Common myeloid progenitor, CD34-positive (primary cell): ENCODE measurements around the gene SYNPO2.
"Not testable (repeated sequence)": the region's sequence is repeated elsewhere in the genome, so short reads cannot be mapped to it uniquely, and the experiment has no call there.

Source experiments
- CTCF ChIA-PET: fragments of 350-600 bp; sonication (Branson Sonifier 250); formaldehyde crosslinking; loops from one replicate; lab custom pipeline; 2021; ENCODE audit warnings: antibody characterized with exemption; lab: Charles Lee
- POLR2A ChIA-PET: fragments of 350-600 bp; sonication (Branson Sonifier 250); formaldehyde crosslinking; loops from one replicate; lab custom pipeline; 2021; ENCODE audit warnings: antibody characterized with exemption; lab: Charles Lee
- DNase-seq, 3 donors: peaks; one replicate each; pipeline versions ENCODE4 v3.0.0 to v3.0.0-alpha.2; 2013
- H3K27ac ChIP-seq, 2 experiments: 1 replicate in 1 of 2; 2 replicates in 1 of 2; pipeline ENCODE4 v1.7.0; 2013; ENCODE audit warnings: inconsistent platforms in 2 of 2, low read length in 2 of 2, mild to moderate bottlenecking in 2 of 2, low read depth in 1 of 2, moderate library complexity in 1 of 2; ENCODE audit not compliant: severe bottlenecking in 2 of 2, insufficient read depth in 1 of 2, poor library complexity in 1 of 2
- H3K27me3 ChIP-seq, 5 experiments: replicated peaks in 2 of 5; 1 replicate in 3 of 5; 2 replicates in 2 of 5; pipeline versions ENCODE4 v1.6.1 to v1.7.0; 2013; ENCODE audit warnings: low read length in 4 of 5, mild to moderate bottlenecking in 2 of 5, moderate library complexity in 2 of 5, inconsistent platforms in 1 of 5; ENCODE audit not compliant: insufficient read depth in 5 of 5, control insufficient read depth in 4 of 5
- H3K36me3 ChIP-seq, 4 experiments: 1 replicate in 2 of 4; 2 replicates in 2 of 4; pipeline versions ENCODE4 v1.6.1 to v1.7.0; 2013; ENCODE audit warnings: low read length in 3 of 4, control low read depth in 1 of 4, mild to moderate bottlenecking in 1 of 4; ENCODE audit not compliant: control insufficient read depth in 4 of 4, insufficient read depth in 4 of 4
- H3K4me1 ChIP-seq, 4 experiments: 1 replicate in 3 of 4; 2 replicates in 1 of 4; pipeline versions ENCODE4 v1.6.1 to v1.7.1; 2013; ENCODE audit warnings: low read length in 3 of 4, mild to moderate bottlenecking in 3 of 4, control low read depth in 1 of 4, inconsistent platforms in 1 of 4, moderate library complexity in 1 of 4; ENCODE audit not compliant: control insufficient read depth in 4 of 4, insufficient read depth in 4 of 4; ENCODE audit errors: control extremely low read depth in 1 of 4
- H3K4me3 ChIP-seq, 7 experiments: 1 replicate in 4 of 7; 2 replicates in 3 of 7; pipeline versions ENCODE4 v1.5.1 to v1.7.0; 2013; ENCODE audit warnings: mild to moderate bottlenecking in 7 of 7, low read length in 6 of 7, moderate library complexity in 6 of 7, inconsistent platforms in 2 of 7, low read depth in 2 of 7, control low read depth in 1 of 7; ENCODE audit not compliant: insufficient read depth in 4 of 7, control insufficient read depth in 1 of 7; ENCODE audit errors: extremely low read depth in 1 of 7
- H3K9me3 ChIP-seq, 5 experiments: 1 replicate in 4 of 5; 2 replicates in 1 of 5; pipeline versions ENCODE4 v1.6.1 to v1.7.1; 2013; ENCODE audit warnings: low read length in 4 of 5, mild to moderate bottlenecking in 2 of 5, inconsistent platforms in 1 of 5, low read depth in 1 of 5, moderate library complexity in 1 of 5; ENCODE audit not compliant: control insufficient read depth in 4 of 5, insufficient read depth in 2 of 5; ENCODE audit errors: control extremely low read depth in 1 of 5
- WGBS: methylation state at CpG from one replicate; pipeline ENCODE4 v1.1.5; 2013; ENCODE audit not compliant: insufficient coverage; 5-methylcytosine and 5-hydroxymethylcytosine counted together

The SYNPO2 gene

GRCh38 chr4:119003001-119003400 lies 114.3 kb downstream of the SYNPO2 start:
- POLR2A ChIA-PET, H3K4me3 ChIP-seq, H3K9me3 ChIP-seq, H3K27ac ChIP-seq, H3K27me3 ChIP-seq, H3K36me3 ChIP-seq, H3K4me1 ChIP-seq, CTCF ChIA-PET: not testable (repeated sequence)
- WGBS: 0% methylated on average over 1 of the region's 1 CpG
- DNase-seq: peak in 2 of 3 donors; percentile 28 to 41

- Histone ChIP-seq H3K27ac (no peak overlapping the region), H3K9me3 (no peaks in the 10 kb centered on the region), H3K27me3 (no peaks in the 10 kb centered on the region), H3K4me1 (no peaks in the 10 kb centered on the region), H3K4me3 (no peak overlapping the region), H3K36me3 (no peaks in the 10 kb centered on the region)
- ChIA-PET CTCF (no interaction called here), POLR2A (no interaction called here)
- 80% methylated on average over 1 of the region's 2 CpGs for WGBS
- no peak for DNase-seq
Measured at GRCh38 chr4:119005928-119006460, 117.3 kb downstream of the SYNPO2 start.

DNA sequence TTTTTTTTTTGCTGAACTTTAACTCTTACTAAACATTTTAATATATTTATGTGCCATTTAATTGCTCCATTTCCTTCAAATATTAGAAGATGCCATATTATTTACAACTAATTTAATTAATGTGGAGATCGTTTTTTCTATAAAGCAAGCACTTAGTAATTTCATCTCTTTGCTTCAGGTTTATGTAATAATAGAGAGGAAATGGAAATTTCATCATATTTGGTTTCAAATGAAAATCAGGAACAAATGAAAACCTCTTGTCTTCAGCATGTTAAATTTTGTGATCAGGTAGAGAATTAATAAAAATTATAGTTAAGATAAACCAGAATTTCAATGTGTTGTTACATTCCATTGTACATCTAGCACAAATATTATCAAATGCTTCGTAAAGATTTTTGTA lies 120.1 kb downstream of the SYNPO2 start:
- no peak overlapping the region for H3K27ac ChIP-seq
- POLR2A ChIA-PET: no interaction called here
- no peaks in the 10 kb centered on the region for H3K9me3 ChIP-seq
- H3K27me3 ChIP-seq: no peaks in the 10 kb centered on the region
- CTCF ChIA-PET: no interaction called here
- no peaks in the 10 kb centered on the region for H3K4me1 ChIP-seq
- DNase-seq: no peak
- H3K36me3 ChIP-seq: no peaks in the 10 kb centered on the region
- no peak overlapping the region for H3K4me3 ChIP-seq
- WGBS: no CpG with 5 or more reads among the region's 2 CpGs

- H3K4me3 ChIP-seq, H3K9me3 ChIP-seq, CTCF ChIA-PET, H3K4me1 ChIP-seq, H3K27ac ChIP-seq, POLR2A ChIA-PET, H3K27me3 ChIP-seq, H3K36me3 ChIP-seq: not testable (repeated sequence)
- DNase-seq: peak in 1 of 3 donors; percentile 17
- WGBS: 100% methylated on average over 1 of the region's 2 CpGs
Measured at GRCh38 chr4:119010221-119010620, 121.6 kb downstream of the SYNPO2 start.

DNA sequence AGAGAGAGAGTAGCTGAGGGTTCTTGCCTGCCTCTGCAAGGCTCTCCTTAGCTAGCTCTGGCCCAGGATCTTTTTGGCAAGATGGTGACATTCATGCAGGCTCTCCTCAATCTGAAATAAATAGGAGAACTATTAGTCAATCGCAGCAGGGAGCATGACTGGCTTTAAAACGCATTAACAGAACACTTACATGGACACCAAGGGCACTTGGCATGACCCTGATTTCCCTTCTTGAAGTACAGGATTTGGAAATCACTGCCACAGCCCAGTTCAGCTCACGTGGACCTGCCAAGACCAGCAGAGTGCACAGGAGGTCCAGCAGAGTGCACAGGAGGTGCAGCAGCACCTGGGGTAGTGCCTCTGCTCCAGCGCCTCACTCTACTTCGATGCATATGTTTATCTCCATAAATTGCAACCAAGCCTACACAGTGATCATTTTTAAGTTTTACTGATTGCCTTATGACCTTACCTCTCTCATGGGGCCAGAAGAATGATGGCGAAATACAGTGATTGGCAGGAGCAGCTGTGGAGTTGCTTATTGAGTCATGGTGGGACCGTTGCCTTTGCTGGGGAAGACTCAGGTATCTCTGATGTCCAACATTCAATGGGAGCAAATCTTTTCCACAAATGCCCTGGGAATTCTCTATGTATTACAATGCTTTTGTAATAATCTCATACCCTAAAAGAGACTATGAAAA lies 122.4 kb downstream of the SYNPO2 start:
- Histone ChIP-seq H3K27ac (no peak overlapping the region), H3K27me3 (no peaks in the 10 kb centered on the region), H3K36me3 (no peaks in the 10 kb centered on the region), H3K4me3 (no peak overlapping the region), H3K4me1 (no peaks in the 10 kb centered on the region), H3K9me3 (no peaks in the 10 kb centered on the region)
- 100% methylated on average over 3 of the region's 7 CpGs for WGBS
- ChIA-PET POLR2A (no interaction called here), CTCF (no interaction called here)
- no peak for DNase-seq

GRCh38 chr4:119011607-119011988 lies 122.9 kb downstream of the SYNPO2 start:
- Histone ChIP-seq H3K4me3 (no peak overlapping the region), H3K27me3 (no peaks in the 10 kb centered on the region), H3K4me1 (no peaks in the 10 kb centered on the region), H3K36me3 (no peaks in the 10 kb centered on the region), H3K9me3 (no peaks in the 10 kb centered on the region), H3K27ac (no peak overlapping the region)
- DNase-seq: no peak
- POLR2A ChIA-PET: no interaction called here
- CTCF ChIA-PET: no interaction called here
- WGBS: no CpG with 5 or more reads among the region's 1 CpG

DNA sequence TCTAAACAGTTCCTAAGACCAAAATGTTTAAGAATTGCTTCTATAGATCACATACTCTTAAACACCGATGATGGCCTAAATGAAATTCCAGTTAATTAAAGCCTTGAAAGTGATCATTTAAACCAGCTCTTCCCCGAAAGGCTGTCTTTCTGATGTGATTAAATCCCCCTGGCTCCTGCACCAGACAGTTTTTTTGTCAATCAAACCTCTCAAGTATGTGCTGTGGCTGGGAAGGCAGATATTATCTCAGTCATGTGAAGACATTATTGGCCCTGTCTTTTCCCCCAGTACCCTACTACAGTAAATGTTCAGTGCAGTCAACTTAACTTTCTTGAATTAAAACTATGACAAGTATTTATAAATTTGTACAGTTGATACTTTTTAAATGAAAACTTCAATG lies 126.0 kb downstream of the SYNPO2 start:
- Histone ChIP-seq H3K36me3 (no peaks in the 10 kb centered on the region), H3K4me1 (no peaks in the 10 kb centered on the region), H3K4me3 (no peak overlapping the region), H3K27me3 (no peaks in the 10 kb centered on the region), H3K27ac (no peak overlapping the region), H3K9me3 (no peaks in the 10 kb centered on the region)
- CTCF ChIA-PET: interaction anchor here (1.0 kb wide), 1 partner anchor 28 kb away, joined by 3 read pairs; no protein-coding TSS in a partner anchor
- POLR2A ChIA-PET: no interaction called here
- WGBS: 100% methylated on average over 2 of the region's 2 CpGs
- DNase-seq: no peak
